Mesendoderm (in vitro differentiated cells): ENCODE results near the gene LAP3.

ENCODE experiments used
- DNase-seq: peaks from one replicate; pipeline ENCODE4 v3.0.0; 2013
- H2AK5ac ChIP-seq: 2 replicates; pipeline ENCODE4 v1.6.1; 2013; ENCODE audit warnings: low read length, inconsistent platforms
- H2BK120ac ChIP-seq: 2 replicates; pipeline ENCODE4 v1.6.1; 2013; ENCODE audit warnings: low read depth, mild to moderate bottlenecking, low read length, moderate library complexity, mixed read lengths
- H2BK15ac ChIP-seq: replicated peaks from 2 replicates; pipeline ENCODE4 v1.6.1; 2013; ENCODE audit warnings: low read depth, mild to moderate bottlenecking, moderate library complexity
- H2BK5ac ChIP-seq: 2 replicates; pipeline ENCODE4 v1.6.1; 2013; ENCODE audit warnings: low read length, inconsistent platforms
- H3K18ac ChIP-seq: 2 replicates; pipeline ENCODE4 v1.6.1; 2013; ENCODE audit warnings: mild to moderate bottlenecking, low read length, mixed read lengths
- H3K23ac ChIP-seq: one replicate; pipeline ENCODE4 v1.6.1; 2013; ENCODE audit warnings: low read length
- H3K27ac ChIP-seq: 2 replicates; pipeline ENCODE4 v1.5.1; 2013; ENCODE audit warnings: low read depth, mild to moderate bottlenecking, inconsistent platforms, low read length, moderate library complexity
- H3K27me3 ChIP-seq: 2 replicates; pipeline ENCODE4 v1.6.1; 2013; ENCODE audit warnings: low read length, control low read depth, mild to moderate bottlenecking, inconsistent platforms; ENCODE audit not compliant: insufficient read depth, poor library complexity
- H3K36me3 ChIP-seq: 2 replicates; pipeline ENCODE4 v1.6.1; 2013; ENCODE audit warnings: low read length, inconsistent platforms; ENCODE audit not compliant: control insufficient read depth, insufficient read depth
- H3K4ac ChIP-seq: one replicate; pipeline ENCODE4 v1.6.1; 2013; ENCODE audit warnings: low read depth, mild to moderate bottlenecking, low read length, moderate library complexity
- H3K4me1 ChIP-seq: 2 replicates; pipeline ENCODE4 v1.6.1; 2013; ENCODE audit warnings: low read depth, low read length, inconsistent platforms; ENCODE audit not compliant: control insufficient read depth
- H3K4me2 ChIP-seq: 2 replicates; pipeline ENCODE4 v1.6.1; 2013; ENCODE audit warnings: low read length
- H3K4me3 ChIP-seq: 2 replicates; pipeline ENCODE4 v1.5.1; 2013; ENCODE audit warnings: mild to moderate bottlenecking, low read length
- H3K56ac ChIP-seq: one replicate; pipeline ENCODE4 v1.6.1; 2013; ENCODE audit warnings: low read length
- H3K79me1 ChIP-seq: 2 replicates; pipeline ENCODE4 v1.6.1; 2013; ENCODE audit warnings: low read length, inconsistent platforms
- H3K79me2 ChIP-seq: 2 replicates; pipeline ENCODE4 v1.6.1; 2013; ENCODE audit warnings: mild to moderate bottlenecking, low read length; ENCODE audit not compliant: control insufficient read depth, insufficient read depth
- H3K9ac ChIP-seq: 2 replicates; pipeline ENCODE4 v1.6.1; 2013; ENCODE audit warnings: low read length, inconsistent platforms
- H4K5ac ChIP-seq: one replicate; pipeline ENCODE4 v1.6.1; 2013; ENCODE audit warnings: low read length
- H4K8ac ChIP-seq: one replicate; pipeline ENCODE4 v1.6.1; 2013; ENCODE audit warnings: low read depth, mild to moderate bottlenecking, control low read depth, low read length, moderate library complexity
- WGBS: extraction: QIAGEN DNeasy Blood & Tissue Kit; methylation state at CpG from one replicate; pipeline ENCODE4 v1.1.7; 2013; ENCODE audit warnings: low lambda C conversion rate, missing lambda C conversion rate; ENCODE audit not compliant: insufficient coverage; ENCODE audit errors: extremely low coverage; 5-methylcytosine and 5-hydroxymethylcytosine counted together

LAP3 gene

GRCh38 chr4:17546678-17547077 is 30.3 kb upstream of the LAP3 start:
- H3K56ac ChIP-seq: no peak overlapping the region
- H2BK5ac ChIP-seq: no peak overlapping the region
- H3K9ac ChIP-seq: no peak overlapping the region
- DNase-seq: peak; percentile 60
- H2AK5ac ChIP-seq: no peak overlapping the region
- H4K5ac ChIP-seq: no peak overlapping the region
- H3K4me2 ChIP-seq: no peak overlapping the region
- H3K36me3 ChIP-seq: no peaks in the 10 kb centered on the region
- H3K4me3 ChIP-seq: no peak overlapping the region
- H3K4ac ChIP-seq: no peak overlapping the region
- no peak overlapping the region for H2BK15ac ChIP-seq
- no peak overlapping the region for H3K27ac ChIP-seq
- H3K18ac ChIP-seq: no peak overlapping the region
- WGBS: no CpG with 5 or more reads among the region's 12 CpGs
- no peaks in the 10 kb centered on the region for H3K79me2 ChIP-seq
- no peak overlapping the region for H4K8ac ChIP-seq
- no peak overlapping the region for H2BK120ac ChIP-seq
- no peaks in the 10 kb centered on the region for H3K79me1 ChIP-seq
- no peak overlapping the region for H3K23ac ChIP-seq
- no peaks in the 10 kb centered on the region for H3K27me3 ChIP-seq
- H3K4me1 ChIP-seq: no peaks in the 10 kb centered on the region

- no CpG with 5 or more reads among the region's 3 CpGs for WGBS
- no peaks in the 10 kb centered on the region for H3K36me3 ChIP-seq
Observed at GRCh38 chr4:17550549-17550948, 26.4 kb upstream of the LAP3 start.

GRCh38 chr4:17552427-17552826 is 24.6 kb upstream of the LAP3 start:
- H3K56ac ChIP-seq: no peak overlapping the region
- WGBS: no CpG with 5 or more reads among the region's 5 CpGs
- no peak overlapping the region for H3K4me2 ChIP-seq
- H3K9ac ChIP-seq: no peak overlapping the region
- no peaks in the 10 kb centered on the region for H3K79me2 ChIP-seq
- no peak overlapping the region for H4K5ac ChIP-seq
- no peak overlapping the region for H3K4ac ChIP-seq
- DNase-seq: no peak
- no peak overlapping the region for H2BK5ac ChIP-seq
- no peak overlapping the region for H2BK120ac ChIP-seq
- no peak overlapping the region for H2AK5ac ChIP-seq
- H2BK15ac ChIP-seq: no peak overlapping the region
- H3K4me1 ChIP-seq: no peaks in the 10 kb centered on the region
- H3K23ac ChIP-seq: no peak overlapping the region
- no peaks in the 10 kb centered on the region for H3K27me3 ChIP-seq
- H3K79me1 ChIP-seq: no peaks in the 10 kb centered on the region
- H3K27ac ChIP-seq: no peak overlapping the region
- no peaks in the 10 kb centered on the region for H3K36me3 ChIP-seq
- H3K18ac ChIP-seq: no peak overlapping the region
- no peak overlapping the region for H3K4me3 ChIP-seq
- no peak overlapping the region for H4K8ac ChIP-seq

More at GRCh38 chr4:17550549-17550948, 26.4 kb upstream of the LAP3 start:
- Histone ChIP-seq H4K5ac (no peak overlapping the region), H3K4ac (no peak overlapping the region), H3K79me2 (no peaks in the 10 kb centered on the region), H3K9ac (no peak overlapping the region), H3K56ac (no peak overlapping the region), H4K8ac (no peak overlapping the region), H3K23ac (no peak overlapping the region), H3K4me3 (no peak overlapping the region), H2BK120ac (no peak overlapping the region), H3K79me1 (no peaks in the 10 kb centered on the region), H2BK5ac (no peak overlapping the region), H2AK5ac (no peak overlapping the region), H3K27ac (no peak overlapping the region), H3K27me3 (no peaks in the 10 kb centered on the region), H3K4me1 (no peaks in the 10 kb centered on the region), H3K4me2 (no peak overlapping the region), H3K18ac (no peak overlapping the region), H2BK15ac (no peak overlapping the region)
- no peak for DNase-seq

- no peak overlapping the region for H4K5ac ChIP-seq
- no peaks in the 10 kb centered on the region for H3K79me1 ChIP-seq
- H3K79me2 ChIP-seq: no peaks in the 10 kb centered on the region
- no peak overlapping the region for H3K4ac ChIP-seq
- H3K56ac ChIP-seq: no peak overlapping the region
- H3K4me3 ChIP-seq: no peak overlapping the region
- DNase-seq: no peak
- H2BK120ac ChIP-seq: no peak overlapping the region
- no peak overlapping the region for H4K8ac ChIP-seq
- no peak overlapping the region for H3K9ac ChIP-seq
- H3K4me2 ChIP-seq: no peak overlapping the region
- no peak overlapping the region for H3K18ac ChIP-seq
- no peak overlapping the region for H3K27ac ChIP-seq
- H2BK5ac ChIP-seq: no peak overlapping the region
- H3K27me3 ChIP-seq: no peaks in the 10 kb centered on the region
- H2AK5ac ChIP-seq: no peak overlapping the region
- no peaks in the 10 kb centered on the region for H3K36me3 ChIP-seq
- no peaks in the 10 kb centered on the region for H3K4me1 ChIP-seq
- no peak overlapping the region for H2BK15ac ChIP-seq
- no peak overlapping the region for H3K23ac ChIP-seq
- WGBS: no CpG with 5 or more reads among the region's 4 CpGs
Observed at GRCh38 chr4:17554568-17554967, 22.4 kb upstream of the LAP3 start.

- no peak overlapping the region for H3K4me3 ChIP-seq
- H2AK5ac ChIP-seq: no peak overlapping the region
Observed at GRCh38 chr4:17556498-17556897, 20.5 kb upstream of the LAP3 start.

GRCh38 chr4:17557880-17558279 is 19.1 kb upstream of the LAP3 start:
- Histone ChIP-seq H3K18ac (no peak overlapping the region), H3K4me2 (no peak overlapping the region)
- WGBS: no CpG with 5 or more reads among the region's 5 CpGs

More at GRCh38 chr4:17556498-17556897, 20.5 kb upstream of the LAP3 start:
- H2BK15ac ChIP-seq: no peak overlapping the region
- H3K79me1 ChIP-seq: no peaks in the 10 kb centered on the region
- H3K56ac ChIP-seq: no peak overlapping the region
- H3K9ac ChIP-seq: no peak overlapping the region
- H3K18ac ChIP-seq: no peak overlapping the region
- no peak for DNase-seq
- no peak overlapping the region for H2BK5ac ChIP-seq
- H2BK120ac ChIP-seq: no peak overlapping the region
- H3K36me3 ChIP-seq: no peaks in the 10 kb centered on the region
- no peak overlapping the region for H3K4me2 ChIP-seq
- no peak overlapping the region for H3K27ac ChIP-seq
- H3K23ac ChIP-seq: no peak overlapping the region
- no peak overlapping the region for H4K8ac ChIP-seq
- H4K5ac ChIP-seq: no peak overlapping the region
- no peaks in the 10 kb centered on the region for H3K27me3 ChIP-seq
- H3K4ac ChIP-seq: no peak overlapping the region
- no peaks in the 10 kb centered on the region for H3K4me1 ChIP-seq
- H3K79me2 ChIP-seq: no peaks in the 10 kb centered on the region

More at GRCh38 chr4:17557880-17558279, 19.1 kb upstream of the LAP3 start:
- H3K4me3 ChIP-seq: no peak overlapping the region
- H3K27me3 ChIP-seq: no peaks in the 10 kb centered on the region
- no peak for DNase-seq
- no peaks in the 10 kb centered on the region for H3K36me3 ChIP-seq
- H3K56ac ChIP-seq: no peak overlapping the region
- no peak overlapping the region for H2AK5ac ChIP-seq
- no peak overlapping the region for H4K5ac ChIP-seq
- H3K27ac ChIP-seq: no peak overlapping the region
- H3K79me1 ChIP-seq: no peaks in the 10 kb centered on the region
- no peak overlapping the region for H3K9ac ChIP-seq
- H2BK120ac ChIP-seq: no peak overlapping the region
- H3K4me1 ChIP-seq: no peaks in the 10 kb centered on the region
- H4K8ac ChIP-seq: no peak overlapping the region
- H3K4ac ChIP-seq: no peak overlapping the region
- H2BK15ac ChIP-seq: no peak overlapping the region
- H3K23ac ChIP-seq: no peak overlapping the region
- H3K79me2 ChIP-seq: no peaks in the 10 kb centered on the region
- H2BK5ac ChIP-seq: no peak overlapping the region
